Measurements from ENCODE around the gene PDE4D. TPM values are rescaled to one million over a fixed set of nuclear protein-coding genes. Genes with fewer than 3 reads are reported as not detected.
"Not testable (repeated sequence)": the region's sequence is repeated elsewhere in the genome, so short reads cannot be mapped to it uniquely, and the experiment has no call there.

The PDE4D gene
- total and polyA plus RNA-seq, 3 experiments from 2014 or later, result 5.6 to 18.3 (median 17.7) TPM

- peaks cover 0 to 29% (median 1%) of the 10 kb centered on the region in 3 donors for H3K36me3 Mint-ChIP-seq
- Histone ChIP-seq H3K9me3 (ENCODE audit: low read length) (no peaks in the 10 kb centered on the region), H3K36me3 (ENCODE audit: insufficient read depth, low read length) (no peaks in the 10 kb centered on the region), H3K27ac (ENCODE audit: low read depth, low read length) (no peak overlapping the region), H3K4me3 (ENCODE audit: low read length) (no peak overlapping the region), H3K4me1 (ENCODE audit: insufficient read depth, low read length) (peaks cover 8% of the 10 kb centered on the region), H3K27me3 (ENCODE audit: insufficient read depth, low read length, poor library complexity, severe bottlenecking) (no peaks in the 10 kb centered on the region)
- no peaks in the 10 kb centered on the region for H3K9me3 Mint-ChIP-seq
- H3K4me1 Mint-ChIP-seq, result peaks cover 45 to 87% (median 72%) of the 10 kb centered on the region in 3 donors
- ChIA-PET POLR2A (no interaction called here), CTCF (interaction anchor here (1.4 to 1.5 kb wide), 2 partner anchors 25 to 172 kb away, joined by 3 to 4 read pairs; no protein-coding TSS in a partner anchor)
- no peak overlapping the region for H3K4me3 Mint-ChIP-seq
- peaks cover 0 to 1% of the 10 kb centered on the region in 2 donors for H3K27me3 Mint-ChIP-seq
- H3K27ac Mint-ChIP-seq, result peak overlapping the region in 1 of 8 donors; percentile 9
- DNase-seq, result no peak
These were observed 891.2 kb downstream of the PDE4D start for GRCh38 chr5:59002162-59002825.

GRCh38 chr5:59001716-59002115 is 891.8 kb downstream of the PDE4D start:
- H3K27me3 Mint-ChIP-seq, result peaks cover 0 to 1% of the 10 kb centered on the region in 2 donors
- Histone ChIP-seq H3K36me3 (ENCODE audit: insufficient read depth, low read length) (no peaks in the 10 kb centered on the region), H3K27me3 (ENCODE audit: insufficient read depth, low read length, poor library complexity, severe bottlenecking) (no peaks in the 10 kb centered on the region), H3K27ac (ENCODE audit: low read depth, low read length) (no peak overlapping the region), H3K9me3 (ENCODE audit: low read length) (no peaks in the 10 kb centered on the region), H3K4me3 (ENCODE audit: low read length) (no peak overlapping the region), H3K4me1 (ENCODE audit: insufficient read depth, low read length) (peaks cover 8% of the 10 kb centered on the region)
- peaks cover 47 to 84% (median 68%) of the 10 kb centered on the region in 3 donors for H3K4me1 Mint-ChIP-seq
- CTCF ChIA-PET, result interaction anchor here (1.5 kb wide), 1 partner anchor 24 kb away, joined by 4 read pairs; no protein-coding TSS in a partner anchor
- H3K4me3 Mint-ChIP-seq, result peak overlapping the region in 1 of 7 donors; percentile 2
- peaks cover 0 to 29% (median 1%) of the 10 kb centered on the region in 3 donors for H3K36me3 Mint-ChIP-seq
- POLR2A ChIA-PET, result no interaction called here
- no peak for DNase-seq
- no peaks in the 10 kb centered on the region for H3K9me3 Mint-ChIP-seq
- H3K27ac Mint-ChIP-seq, result peak overlapping the region in 1 of 8 donors; percentile 8

- Histone ChIP-seq H3K4me1 (ENCODE audit: insufficient read depth, low read length) (peaks cover 8% of the 10 kb centered on the region), H3K27ac (ENCODE audit: low read depth, low read length) (no peak overlapping the region), H3K4me3 (ENCODE audit: low read length) (no peak overlapping the region), H3K36me3 (ENCODE audit: insufficient read depth, low read length) (no peaks in the 10 kb centered on the region), H3K27me3 (ENCODE audit: insufficient read depth, low read length, poor library complexity, severe bottlenecking) (no peaks in the 10 kb centered on the region), H3K9me3 (ENCODE audit: low read length) (no peaks in the 10 kb centered on the region)
- Mint-ChIP-seq H3K36me3 (peaks cover 0 to 29% (median 1%) of the 10 kb centered on the region in 3 donors), H3K27me3 (peaks cover 0 to 1% of the 10 kb centered on the region in 2 donors), H3K4me3 (no peak overlapping the region), H3K9me3 (no peaks in the 10 kb centered on the region), H3K4me1 (peaks cover 45 to 81% (median 66%) of the 10 kb centered on the region in 3 donors), H3K27ac (peak overlapping the region in 2 of 8 donors; percentile 8 to 55)
- no peak for DNase-seq
- CTCF ChIA-PET, result interaction anchor here (1.5 kb wide), 1 partner anchor 24 kb away, joined by 4 read pairs; no protein-coding TSS in a partner anchor
- POLR2A ChIA-PET, result no interaction called here
These were observed 892.4 kb downstream of the PDE4D start for GRCh38 chr5:59001154-59001553.

- Mint-ChIP-seq H3K4me3 (no peak overlapping the region), H3K27me3 (peaks cover 0 to 1% of the 10 kb centered on the region in 2 donors), H3K36me3 (peaks cover 0 to 25% (median 6%) of the 10 kb centered on the region in 3 donors), H3K27ac (peak overlapping the region in 1 of 8 donors; percentile 13), H3K4me1 (peaks cover 46 to 80% (median 65%) of the 10 kb centered on the region in 3 donors), H3K9me3 (no peaks in the 10 kb centered on the region)
- no peak overlapping the region for H3K4me3 ChIP-seq (ENCODE audit: low read length)
- POLR2A ChIA-PET, result interaction anchor here (0.5 kb wide), 1 partner anchor 19 kb away, joined by 3 read pairs; no protein-coding TSS in a partner anchor
- no peak overlapping the region for H3K27ac ChIP-seq (ENCODE audit: low read depth, low read length)
- H3K4me1 ChIP-seq (ENCODE audit: insufficient read depth, low read length), result peaks cover 8% of the 10 kb centered on the region
- CTCF ChIA-PET, result no interaction called here
- no peaks in the 10 kb centered on the region for H3K27me3 ChIP-seq (ENCODE audit: insufficient read depth, low read length, poor library complexity, severe bottlenecking)
- DNase-seq, result no peak
- H3K36me3 ChIP-seq (ENCODE audit: insufficient read depth, low read length), result no peaks in the 10 kb centered on the region
- H3K9me3 ChIP-seq (ENCODE audit: low read length), result no peaks in the 10 kb centered on the region
These were observed 893.3 kb downstream of the PDE4D start for GRCh38 chr5:59000211-59000610.

GRCh38 chr5:58999804-59000203 is 893.7 kb downstream of the PDE4D start:
- H3K4me1 Mint-ChIP-seq, result peaks cover 46 to 80% (median 65%) of the 10 kb centered on the region in 3 donors
- H3K27ac ChIP-seq (ENCODE audit: low read depth, low read length), result no peak overlapping the region

GRCh38 chr5:58998544-58998943 is 895.0 kb downstream of the PDE4D start:
- no peaks in the 10 kb centered on the region for H3K27me3 ChIP-seq (ENCODE audit: insufficient read depth, low read length, poor library complexity, severe bottlenecking)
- Mint-ChIP-seq H3K4me1 (peaks cover 45 to 76% (median 60%) of the 10 kb centered on the region in 3 donors), H3K36me3 (peaks cover 0 to 19% (median 6%) of the 10 kb centered on the region in 3 donors), H3K4me3 (no peak overlapping the region), H3K27ac (no peak overlapping the region), H3K9me3 (no peaks in the 10 kb centered on the region), H3K27me3 (peaks cover 0 to 1% of the 10 kb centered on the region in 2 donors)
- H3K9me3 ChIP-seq (ENCODE audit: low read length), result no peaks in the 10 kb centered on the region
- no peak overlapping the region for H3K4me3 ChIP-seq (ENCODE audit: low read length)
- no peaks in the 10 kb centered on the region for H3K36me3 ChIP-seq (ENCODE audit: insufficient read depth, low read length)
- ChIA-PET POLR2A (no interaction called here), CTCF (no interaction called here)
- peaks cover 6% of the 10 kb centered on the region for H3K4me1 ChIP-seq (ENCODE audit: insufficient read depth, low read length)
- DNase-seq, result no peak
- H3K27ac ChIP-seq (ENCODE audit: low read depth, low read length), result no peak overlapping the region

More at GRCh38 chr5:58999804-59000203, 893.7 kb downstream of the PDE4D start:
- Mint-ChIP-seq H3K9me3 (no peaks in the 10 kb centered on the region), H3K36me3 (peaks cover 0 to 24% (median 6%) of the 10 kb centered on the region in 3 donors), H3K27ac (no peak overlapping the region), H3K4me3 (no peak overlapping the region), H3K27me3 (peaks cover 0 to 1% of the 10 kb centered on the region in 2 donors)
- no peaks in the 10 kb centered on the region for H3K36me3 ChIP-seq (ENCODE audit: insufficient read depth, low read length)
- CTCF ChIA-PET, result interaction anchor here (0.6 to 0.8 kb wide), 2 partner anchors 108 to 113 kb away, joined by 3 read pairs; no protein-coding TSS in a partner anchor
- DNase-seq, result no peak
- POLR2A ChIA-PET, result no interaction called here
- H3K27me3 ChIP-seq (ENCODE audit: insufficient read depth, low read length, poor library complexity, severe bottlenecking), result no peaks in the 10 kb centered on the region
- peaks cover 8% of the 10 kb centered on the region for H3K4me1 ChIP-seq (ENCODE audit: insufficient read depth, low read length)
- no peak overlapping the region for H3K4me3 ChIP-seq (ENCODE audit: low read length)
- no peaks in the 10 kb centered on the region for H3K9me3 ChIP-seq (ENCODE audit: low read length)

- H3K4me3 Mint-ChIP-seq; DNase-seq; POLR2A ChIA-PET; H3K36me3 ChIP-seq (ENCODE audit: insufficient read depth, low read length); H3K27me3 Mint-ChIP-seq; CTCF ChIA-PET; H3K4me3 ChIP-seq (ENCODE audit: low read length); H3K9me3 ChIP-seq (ENCODE audit: low read length); H3K27ac ChIP-seq (ENCODE audit: low read depth, low read length); H3K9me3 Mint-ChIP-seq; H3K27me3 ChIP-seq (ENCODE audit: insufficient read depth, low read length, poor library complexity, severe bottlenecking); H3K4me1 ChIP-seq (ENCODE audit: insufficient read depth, low read length): not testable (repeated sequence)
- peak overlapping the region in 1 of 8 donors; percentile 26 for H3K27ac Mint-ChIP-seq
- H3K4me1 Mint-ChIP-seq, result peaks cover 23 to 53% (median 34%) of the 10 kb centered on the region in 3 donors
- peaks cover 0 to 27% (median 13%) of the 10 kb centered on the region in 3 donors for H3K36me3 Mint-ChIP-seq
These were observed 897.7 kb downstream of the PDE4D start for GRCh38 chr5:58995779-58996178.

GRCh38 chr5:58993461-58993860 is 900.1 kb downstream of the PDE4D start:
- Mint-ChIP-seq H3K36me3 (peaks cover 4 to 40% (median 17%) of the 10 kb centered on the region in 3 donors), H3K9me3 (no peaks in the 10 kb centered on the region), H3K27me3 (no peaks in the 10 kb centered on the region), H3K27ac (no peak overlapping the region), H3K4me1 (peaks cover 14 to 31% (median 22%) of the 10 kb centered on the region in 3 donors), H3K4me3 (no peak overlapping the region)
- Histone ChIP-seq H3K27ac (ENCODE audit: low read depth, low read length) (no peak overlapping the region), H3K4me1 (ENCODE audit: insufficient read depth, low read length) (no peaks in the 10 kb centered on the region), H3K36me3 (ENCODE audit: insufficient read depth, low read length) (no peaks in the 10 kb centered on the region), H3K4me3 (ENCODE audit: low read length) (no peak overlapping the region), H3K9me3 (ENCODE audit: low read length) (no peaks in the 10 kb centered on the region), H3K27me3 (ENCODE audit: insufficient read depth, low read length, poor library complexity, severe bottlenecking) (no peaks in the 10 kb centered on the region)
- DNase-seq, result no peak
- ChIA-PET POLR2A (no interaction called here), CTCF (no interaction called here)
